ENCODE results near the gene TARDBP. TPM values are rescaled to one million over a fixed set of nuclear protein-coding genes. Genes with fewer than 3 reads are reported as not detected.
"Not testable (repeated sequence)": the region's sequence is repeated elsewhere in the genome, so short reads cannot be mapped to it uniquely, and the experiment has no call there.

The TARDBP gene
- total RNA-seq, 3 donors from 2014 or later (not counting 1 experiment from before 2014, with no cell fraction given) = 148 to 171 (median 161) TPM

DNA sequence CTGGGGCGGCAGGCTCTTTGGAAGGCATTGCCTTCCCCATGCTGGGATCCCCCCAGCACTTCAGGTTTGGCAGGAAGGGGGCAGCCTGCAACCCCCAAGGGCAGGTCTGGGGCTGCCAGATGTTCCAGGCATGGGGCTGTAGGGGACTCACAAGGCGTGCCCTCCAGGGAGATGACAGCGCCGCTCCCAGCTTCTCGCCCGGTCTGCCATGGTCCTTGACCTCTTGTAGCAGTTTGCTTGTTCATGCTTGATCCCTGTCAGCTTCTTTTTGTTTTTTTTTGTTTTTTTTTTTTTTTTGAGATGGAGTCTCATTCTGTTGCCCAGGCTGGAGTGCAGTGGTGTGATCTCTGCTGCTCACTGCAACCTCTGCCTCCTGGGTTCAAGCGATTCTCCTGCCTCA is 21.6 kb upstream of the TARDBP start:
- Histone ChIP-seq H3K27ac (ENCODE audit: low read length) (no peak overlapping the region), H3K27me3 (ENCODE audit: control insufficient read depth, insufficient read depth, low read length) (no peaks in the 10 kb centered on the region), H3K4me3 (ENCODE audit: low read length) (no peak overlapping the region), H3K36me3 (ENCODE audit: control insufficient read depth, insufficient read depth, low read length) (no peaks in the 10 kb centered on the region), H3K9me3 (ENCODE audit: control insufficient read depth, insufficient read depth, low read length) (no peaks in the 10 kb centered on the region), H3K4me1 (ENCODE audit: control insufficient read depth, insufficient read depth, low read length) (no peaks in the 10 kb centered on the region)
- no peaks in the 10 kb centered on the region for H3K4me1 Mint-ChIP-seq
- peaks cover 0 to 5% of the 10 kb centered on the region in 2 donors for H3K27me3 Mint-ChIP-seq (ENCODE audit: low read depth in 2 of 2)
- DNase-seq = no peak
- TF ChIP-seq, protein P1, sequence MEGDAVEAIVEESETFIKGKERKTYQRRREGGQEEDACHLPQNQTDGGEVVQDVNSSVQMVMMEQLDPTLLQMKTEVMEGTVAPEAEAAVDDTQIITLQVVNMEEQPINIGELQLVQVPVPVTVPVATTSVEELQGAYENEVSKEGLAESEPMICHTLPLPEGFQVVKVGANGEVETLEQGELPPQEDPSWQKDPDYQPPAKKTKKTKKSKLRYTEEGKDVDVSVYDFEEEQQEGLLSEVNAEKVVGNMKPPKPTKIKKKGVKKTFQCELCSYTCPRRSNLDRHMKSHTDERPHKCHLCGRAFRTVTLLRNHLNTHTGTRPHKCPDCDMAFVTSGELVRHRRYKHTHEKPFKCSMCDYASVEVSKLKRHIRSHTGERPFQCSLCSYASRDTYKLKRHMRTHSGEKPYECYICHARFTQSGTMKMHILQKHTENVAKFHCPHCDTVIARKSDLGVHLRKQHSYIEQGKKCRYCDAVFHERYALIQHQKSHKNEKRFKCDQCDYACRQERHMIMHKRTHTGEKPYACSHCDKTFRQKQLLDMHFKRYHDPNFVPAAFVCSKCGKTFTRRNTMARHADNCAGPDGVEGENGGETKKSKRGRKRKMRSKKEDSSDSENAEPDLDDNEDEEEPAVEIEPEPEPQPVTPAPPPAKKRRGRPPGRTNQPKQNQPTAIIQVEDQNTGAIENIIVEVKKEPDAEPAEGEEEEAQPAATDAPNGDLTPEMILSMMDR (IDR thresholded peaks at IDR 0.05) = no peak
- WGBS (ENCODE audit: insufficient coverage) = 96% methylated on average over 7 of the region's 7 CpGs
- no peak for ATAC-seq
- H3K4me3 Mint-ChIP-seq = no peak overlapping the region
- H3K36me3 Mint-ChIP-seq = no peaks in the 10 kb centered on the region
- no peak overlapping the region for H3K27ac Mint-ChIP-seq
- intact Hi-C loops (cut with micrococcal nuclease) = no loop called here
- H3K9me3 Mint-ChIP-seq = no peaks in the 10 kb centered on the region

DNA sequence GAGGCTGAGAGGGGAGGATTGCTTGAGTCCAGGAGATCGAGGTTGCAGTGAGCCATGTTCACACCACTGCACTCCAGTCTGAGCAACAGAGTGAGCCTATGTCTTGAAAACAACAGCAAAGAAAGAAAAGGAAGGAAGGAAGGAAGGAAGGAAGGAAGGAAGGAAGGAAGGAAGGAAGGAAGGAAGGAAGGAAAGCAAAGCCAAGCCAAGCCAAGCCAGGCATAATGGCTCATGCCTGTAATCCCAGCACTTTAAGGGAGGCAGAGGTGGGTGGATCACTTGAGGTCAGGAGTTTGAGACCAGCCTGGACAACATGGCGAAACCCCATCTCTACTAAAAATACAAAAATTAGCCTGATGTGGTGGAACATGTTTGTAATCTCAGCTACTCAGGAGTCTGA is 20.4 kb upstream of the TARDBP start:
- H3K9me3 Mint-ChIP-seq; H3K27me3 Mint-ChIP-seq (ENCODE audit: low read depth in 2 of 2); H3K4me1 ChIP-seq (ENCODE audit: control insufficient read depth, insufficient read depth, low read length); ATAC-seq; H3K27me3 ChIP-seq (ENCODE audit: control insufficient read depth, insufficient read depth, low read length); H3K4me3 Mint-ChIP-seq; DNase-seq; intact Hi-C loops (cut with micrococcal nuclease); H3K36me3 ChIP-seq (ENCODE audit: control insufficient read depth, insufficient read depth, low read length); H3K9me3 ChIP-seq (ENCODE audit: control insufficient read depth, insufficient read depth, low read length); H3K27ac Mint-ChIP-seq; H3K4me3 ChIP-seq (ENCODE audit: low read length); H3K4me1 Mint-ChIP-seq; H3K36me3 Mint-ChIP-seq; H3K27ac ChIP-seq (ENCODE audit: low read length): not testable (repeated sequence)
- WGBS (ENCODE audit: insufficient coverage) = 78% methylated on average over 1 of the region's 2 CpGs

DNA sequence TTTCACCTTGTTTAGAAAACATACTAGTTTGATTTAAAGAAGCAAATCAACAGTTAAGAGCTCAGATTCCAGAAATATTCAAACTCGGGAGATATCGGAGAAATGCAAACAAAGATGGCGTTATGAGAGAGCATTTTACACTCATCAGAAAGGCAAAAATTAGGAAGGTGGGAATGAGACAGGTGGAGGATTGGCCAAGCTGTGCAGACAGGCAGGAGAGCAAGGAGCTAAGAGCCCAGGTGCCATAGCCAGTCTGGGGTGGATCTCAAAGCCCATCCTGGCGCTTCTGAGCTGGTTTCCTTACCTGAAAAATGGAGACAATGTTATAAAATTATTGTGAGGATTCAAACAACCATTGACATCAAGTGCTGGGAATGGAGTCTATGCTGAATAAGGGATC is 19.6 kb upstream of the TARDBP start:
- Histone ChIP-seq H3K9me3 (ENCODE audit: control insufficient read depth, insufficient read depth, low read length) (no peaks in the 10 kb centered on the region), H3K36me3 (ENCODE audit: control insufficient read depth, insufficient read depth, low read length) (no peaks in the 10 kb centered on the region), H3K4me1 (ENCODE audit: control insufficient read depth, insufficient read depth, low read length) (no peaks in the 10 kb centered on the region), H3K27me3 (ENCODE audit: control insufficient read depth, insufficient read depth, low read length) (no peaks in the 10 kb centered on the region), H3K27ac (ENCODE audit: low read length) (no peak overlapping the region), H3K4me3 (ENCODE audit: low read length) (no peak overlapping the region)
- WGBS (ENCODE audit: insufficient coverage) = 93% methylated on average over 4 of the region's 4 CpGs
- TF ChIP-seq, protein P1 (IDR thresholded peaks at IDR 0.05) = no peak
- intact Hi-C loops (cut with micrococcal nuclease) = no loop called here
- DNase-seq (no peak), ATAC-seq (no peak)
- Mint-ChIP-seq H3K27me3 (ENCODE audit: low read depth in 2 of 2) (peaks cover 0 to 3% of the 10 kb centered on the region in 2 donors), H3K27ac (no peak overlapping the region), H3K9me3 (no peaks in the 10 kb centered on the region), H3K4me3 (no peak overlapping the region), H3K4me1 (no peaks in the 10 kb centered on the region), H3K36me3 (no peaks in the 10 kb centered on the region)

DNA sequence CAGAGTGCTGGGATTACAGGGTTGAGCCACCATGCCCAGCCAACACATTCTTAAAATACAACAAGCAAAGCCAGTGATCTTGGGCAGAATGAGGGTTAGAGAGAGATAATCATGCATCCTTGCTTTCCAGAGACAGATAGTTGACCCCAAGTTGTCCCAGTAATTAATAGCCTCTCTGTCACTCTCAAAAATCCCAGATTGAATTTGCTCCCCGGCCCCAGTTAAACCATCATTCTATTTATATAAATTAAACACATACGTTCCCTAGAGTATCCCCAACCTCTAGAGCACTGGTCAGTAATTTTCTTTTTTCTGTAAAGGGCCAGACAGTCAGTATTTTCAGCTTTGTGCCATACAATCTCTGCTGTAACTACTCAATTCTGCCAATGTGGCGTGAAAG is 16.4 kb upstream of the TARDBP start:
- no peak overlapping the region for H3K27ac ChIP-seq (ENCODE audit: low read length)
- no peak for ATAC-seq
- no peaks in the 10 kb centered on the region for H3K4me1 ChIP-seq (ENCODE audit: control insufficient read depth, insufficient read depth, low read length)
- H3K36me3 ChIP-seq (ENCODE audit: control insufficient read depth, insufficient read depth, low read length) = no peaks in the 10 kb centered on the region
- no peaks in the 10 kb centered on the region for H3K27me3 ChIP-seq (ENCODE audit: control insufficient read depth, insufficient read depth, low read length)
- H3K9me3 ChIP-seq (ENCODE audit: control insufficient read depth, insufficient read depth, low read length) = no peaks in the 10 kb centered on the region
- no peaks in the 10 kb centered on the region for H3K36me3 Mint-ChIP-seq
- no peaks in the 10 kb centered on the region for H3K4me1 Mint-ChIP-seq
- DNase-seq = no peak
- H3K4me3 ChIP-seq (ENCODE audit: low read length) = no peak overlapping the region
- TF ChIP-seq, protein P1 (IDR thresholded peaks at IDR 0.05) = no peak
- WGBS (ENCODE audit: insufficient coverage) = 87% methylated on average over 3 of the region's 3 CpGs
- peaks cover 0 to 3% of the 10 kb centered on the region in 2 donors for H3K27me3 Mint-ChIP-seq (ENCODE audit: low read depth in 2 of 2)
- intact Hi-C loops (cut with micrococcal nuclease) = no loop called here
- peaks cover 2 to 3% of the 10 kb centered on the region in 2 donors for H3K9me3 Mint-ChIP-seq
- no peak overlapping the region for H3K27ac Mint-ChIP-seq
- no peak overlapping the region for H3K4me3 Mint-ChIP-seq
